Fibroblast of lung (primary cell): ENCODE data around the gene KCNT1. TPM values are rescaled to one million over a fixed set of nuclear protein-coding genes. Genes with fewer than 3 reads are reported as not detected.
"Not testable (repeated sequence)": the region's sequence is repeated elsewhere in the genome, so short reads cannot be mapped to it uniquely, and the experiment has no call there.

ENCODE experiments used
- DNase-seq, 2 donors: peaks; one replicate each; pipeline versions ENCODE4 v3.0.0 to v3.0.0-alpha.2; 2010; ENCODE audit warnings: low read depth in 2 of 2
- H2AFZ ChIP-seq: 2 replicates; pipeline ENCODE4 v1.5.1; 2012; ENCODE audit warnings: low read length, control low read depth, inconsistent platforms
- H3K27ac ChIP-seq: 2 replicates; pipeline ENCODE4 v1.5.1; 2011; ENCODE audit warnings: low read length, control low read depth; ENCODE audit not compliant: insufficient read depth
- H3K27me3 ChIP-seq: 2 replicates; pipeline ENCODE4 v1.5.1; 2011; ENCODE audit warnings: mild to moderate bottlenecking, low read length; ENCODE audit not compliant: control insufficient read depth, insufficient read depth
- H3K36me3 ChIP-seq: 2 replicates; pipeline ENCODE4 v1.5.1; 2011; ENCODE audit warnings: low read length; ENCODE audit not compliant: control insufficient read depth, insufficient read depth
- H3K4me1 ChIP-seq: 2 replicates; pipeline ENCODE4 v1.5.1; 2011; ENCODE audit warnings: low read length; ENCODE audit not compliant: control insufficient read depth, insufficient read depth; ENCODE audit errors: extremely low read depth
- H3K4me2 ChIP-seq: 2 replicates; pipeline ENCODE4 v1.5.1; 2011; ENCODE audit warnings: low read length, control low read depth; ENCODE audit not compliant: insufficient read depth; ENCODE audit errors: extremely low read depth
- H3K4me3 ChIP-seq, 4 experiments: fragments of 200-600 bp in 1 of 4; sonication (generic) in 1 of 4; replicated peaks in 1 of 4; 2 replicates each; pipeline ENCODE4 v1.5.1; 2011 to 2016; ENCODE audit warnings: low read length in 4 of 4, low read depth in 3 of 4, mild to moderate bottlenecking in 3 of 4, control low read depth in 2 of 4, inconsistent platforms in 1 of 4, mixed read lengths in 1 of 4; ENCODE audit not compliant: insufficient read depth in 1 of 4; ENCODE audit errors: control extremely low read depth in 1 of 4
- H3K79me2 ChIP-seq: 2 replicates; pipeline ENCODE4 v1.5.1; 2012; ENCODE audit warnings: mild to moderate bottlenecking, low read length, inconsistent platforms; ENCODE audit not compliant: control insufficient read depth, insufficient read depth
- H3K9ac ChIP-seq: 2 replicates; pipeline ENCODE4 v1.5.1; 2011; ENCODE audit warnings: mild to moderate bottlenecking, low read length, control low read depth; ENCODE audit not compliant: insufficient read depth
- H3K9me3 ChIP-seq: 2 replicates; pipeline ENCODE4 v1.5.1; 2012; ENCODE audit warnings: low read depth, low read length; ENCODE audit not compliant: control insufficient read depth, insufficient read depth
- H4K20me1 ChIP-seq: 2 replicates; pipeline ENCODE4 v1.5.1; 2011; ENCODE audit warnings: low read length; ENCODE audit not compliant: control insufficient read depth, insufficient read depth; ENCODE audit errors: extremely low read depth
- EZH2 ChIP-seq: IDR thresholded peaks from 2 replicates; pipeline ENCODE4 v1.5.1; 2012; ENCODE audit warnings: low read length, control low read depth, mild to moderate bottlenecking; ENCODE audit errors: missing control alignments
- polyA plus RNA-seq, 2 donors: library from polyadenylated mRNA; depleted of rRNA in 1 of 2; stranded (reverse) in 1 of 2; unstranded in 1 of 2; fragments of >200 nt; gene quantifications; 2 replicates each; pipeline ENCODE4 v1.2.1, GENCODE V29; 2011 to 2012; ENCODE audit warnings: missing spikeins in 1 of 2
- total RNA-seq: library from RNA; depleted of rRNA; stranded (reverse); fragments of >200 nt; gene quantifications from 2 replicates; pipeline ENCODE4 v1.2.1, GENCODE V29; 2014
- TF ChIP-seq, protein P1 (sequence below), 2 donors: IDR thresholded peaks in 1 of 2; conservative IDR thresholded peaks in 1 of 2; 1 replicate in 1 of 2; 2 replicates in 1 of 2; pipeline ENCODE4 v1.5.1; 2011 to 2012; ENCODE audit warnings: low read length in 2 of 2, control low read depth in 1 of 2, inconsistent platforms in 1 of 2, low read depth in 1 of 2, mild to moderate bottlenecking in 1 of 2

Gene KCNT1
- total and polyA plus RNA-seq, 2 donors (not counting 1 experiment from before 2014, with no cell fraction given), result not detected

DNA sequence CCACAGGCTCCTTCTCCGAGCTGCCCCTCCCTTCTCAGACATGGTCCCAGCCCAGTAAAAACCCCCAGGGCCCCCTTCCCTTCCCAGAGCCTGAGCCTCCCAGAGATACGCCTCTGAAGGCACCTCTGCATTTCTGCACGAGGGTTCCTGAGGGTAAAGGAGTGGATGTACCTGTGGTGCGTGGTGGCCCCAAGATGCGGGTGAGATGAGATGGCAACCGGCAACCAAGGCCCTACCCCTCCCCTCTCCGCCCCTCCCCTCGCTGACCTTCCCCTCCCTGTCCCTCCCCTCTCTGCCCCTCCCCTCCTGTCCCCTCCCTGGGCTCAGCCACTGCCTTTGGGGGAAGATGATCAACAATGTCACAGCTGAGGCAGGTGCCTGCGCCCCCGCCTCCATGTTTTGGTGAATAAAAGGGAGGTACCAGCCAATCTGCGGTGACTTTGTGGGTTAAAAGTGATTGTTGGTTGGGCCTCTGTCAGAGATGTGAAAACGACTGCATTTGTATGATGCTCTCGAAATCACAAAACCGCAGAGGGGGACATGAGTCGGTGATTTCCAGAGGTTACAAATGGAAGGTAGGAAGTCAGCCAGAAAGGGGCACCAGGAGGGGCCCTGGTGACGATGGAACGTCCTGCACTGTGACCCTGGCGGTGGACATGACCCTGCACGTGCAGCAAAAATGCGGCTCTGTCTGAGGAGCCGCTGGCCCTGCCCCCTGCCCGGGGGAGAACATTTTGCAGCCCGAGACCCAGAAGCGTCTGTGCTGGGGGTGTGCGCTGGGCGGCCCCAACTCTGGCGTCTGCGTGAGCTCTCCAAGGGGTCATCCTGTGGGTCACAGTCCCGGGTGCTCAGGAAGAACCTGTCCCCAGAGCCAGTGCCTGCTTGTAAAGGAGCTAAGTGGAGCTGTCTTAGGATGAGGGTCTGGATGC lies 35.2 kb upstream of the KCNT1 start:
- Histone ChIP-seq H3K27me3 (no peaks in the 10 kb centered on the region), H3K79me2 (no peaks in the 10 kb centered on the region), H3K4me1 (no peaks in the 10 kb centered on the region), H2AFZ (no peak overlapping the region), H3K27ac (no peak overlapping the region), H3K4me2 (no peak overlapping the region), H3K36me3 (no peaks in the 10 kb centered on the region), H3K4me3 (no peak overlapping the region), H4K20me1 (no peaks in the 10 kb centered on the region), H3K9me3 (no peaks in the 10 kb centered on the region), H3K9ac (no peak overlapping the region)
- DNase-seq, result no peak
- TF ChIP-seq EZH2, result no peak
- TF ChIP-seq, protein P1, sequence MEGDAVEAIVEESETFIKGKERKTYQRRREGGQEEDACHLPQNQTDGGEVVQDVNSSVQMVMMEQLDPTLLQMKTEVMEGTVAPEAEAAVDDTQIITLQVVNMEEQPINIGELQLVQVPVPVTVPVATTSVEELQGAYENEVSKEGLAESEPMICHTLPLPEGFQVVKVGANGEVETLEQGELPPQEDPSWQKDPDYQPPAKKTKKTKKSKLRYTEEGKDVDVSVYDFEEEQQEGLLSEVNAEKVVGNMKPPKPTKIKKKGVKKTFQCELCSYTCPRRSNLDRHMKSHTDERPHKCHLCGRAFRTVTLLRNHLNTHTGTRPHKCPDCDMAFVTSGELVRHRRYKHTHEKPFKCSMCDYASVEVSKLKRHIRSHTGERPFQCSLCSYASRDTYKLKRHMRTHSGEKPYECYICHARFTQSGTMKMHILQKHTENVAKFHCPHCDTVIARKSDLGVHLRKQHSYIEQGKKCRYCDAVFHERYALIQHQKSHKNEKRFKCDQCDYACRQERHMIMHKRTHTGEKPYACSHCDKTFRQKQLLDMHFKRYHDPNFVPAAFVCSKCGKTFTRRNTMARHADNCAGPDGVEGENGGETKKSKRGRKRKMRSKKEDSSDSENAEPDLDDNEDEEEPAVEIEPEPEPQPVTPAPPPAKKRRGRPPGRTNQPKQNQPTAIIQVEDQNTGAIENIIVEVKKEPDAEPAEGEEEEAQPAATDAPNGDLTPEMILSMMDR (conservative IDR thresholded peaks at IDR 0.05 in 1 of 2, IDR thresholded peaks at IDR 0.05 in 1 of 2; ENCODE audit: low read depth in 1 of 2, low read length in 2 of 2), result no peak

DNA sequence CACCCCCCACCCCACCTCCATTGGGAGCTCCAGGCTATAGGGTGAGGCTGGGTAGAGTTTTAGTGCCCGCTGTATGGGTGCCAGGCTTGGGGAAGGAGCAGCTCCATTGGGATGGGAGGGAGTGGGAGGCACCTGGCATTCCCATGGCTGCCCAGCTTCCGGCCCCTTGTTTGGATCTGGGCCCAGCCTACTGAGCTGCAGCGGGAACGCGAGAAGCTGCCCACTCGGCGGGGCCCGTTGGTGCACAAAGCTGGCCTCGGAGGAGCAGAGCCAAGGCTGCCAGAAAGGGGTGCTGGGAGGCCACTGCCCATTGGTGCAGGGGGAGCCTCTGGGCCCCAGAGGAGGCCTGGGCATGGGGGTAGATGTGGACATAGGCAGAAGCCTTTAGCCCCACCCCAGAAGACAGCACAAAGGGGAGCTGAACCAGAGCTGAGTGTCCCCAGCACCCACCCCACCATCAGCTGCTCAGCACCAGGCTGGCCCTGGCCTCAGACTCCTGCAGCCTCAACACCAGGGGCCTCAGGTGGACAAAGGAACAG lies 34.5 kb upstream of the KCNT1 start:
- H3K36me3 ChIP-seq, result no peaks in the 10 kb centered on the region
- no peak for DNase-seq
- H3K27ac ChIP-seq, result no peak overlapping the region
- TF ChIP-seq EZH2, result no peak
- TF ChIP-seq, protein P1 (conservative IDR thresholded peaks at IDR 0.05 in 1 of 2, IDR thresholded peaks at IDR 0.05 in 1 of 2; ENCODE audit: low read depth in 1 of 2, low read length in 2 of 2), result no peak
- H3K79me2 ChIP-seq, result no peaks in the 10 kb centered on the region
- no peaks in the 10 kb centered on the region for H4K20me1 ChIP-seq
- H3K4me1 ChIP-seq, result no peaks in the 10 kb centered on the region
- H2AFZ ChIP-seq, result no peak overlapping the region
- no peak overlapping the region for H3K4me3 ChIP-seq
- no peaks in the 10 kb centered on the region for H3K9me3 ChIP-seq
- H3K27me3 ChIP-seq, result no peaks in the 10 kb centered on the region
- H3K4me2 ChIP-seq, result no peak overlapping the region
- no peak overlapping the region for H3K9ac ChIP-seq

DNA sequence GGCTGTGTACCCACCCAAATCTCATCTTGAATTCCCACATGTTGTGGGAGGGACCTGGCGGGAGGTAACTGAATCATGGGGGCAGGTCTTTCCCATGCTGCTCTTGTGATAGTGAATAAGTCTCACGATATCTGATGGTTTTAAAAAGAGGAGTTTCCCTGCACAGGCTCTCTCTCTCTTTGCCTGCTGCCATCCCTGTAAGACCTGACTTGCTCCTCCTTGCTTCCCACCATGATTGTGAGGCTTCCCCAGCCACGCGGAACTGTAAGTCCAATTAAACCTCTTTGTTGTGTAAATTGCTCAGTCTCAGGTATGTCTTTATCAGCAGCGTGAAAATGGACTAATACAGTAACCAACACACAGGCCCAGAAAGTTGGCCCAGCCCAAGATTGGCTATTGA lies 33.0 kb upstream of the KCNT1 start:
- not testable (repeated sequence) for H2AFZ ChIP-seq, H3K4me1 ChIP-seq, H3K36me3 ChIP-seq, H3K9ac ChIP-seq, H3K79me2 ChIP-seq, DNase-seq, H4K20me1 ChIP-seq, H3K9me3 ChIP-seq, H3K4me2 ChIP-seq, H3K4me3 ChIP-seq, H3K27ac ChIP-seq, H3K27me3 ChIP-seq
